Kasumi-1 (cell line): ENCODE measurements around the gene ATP9A.
"Not testable (repeated sequence)": the region's sequence is repeated elsewhere in the genome, so short reads cannot be mapped to it uniquely, and the experiment has no call there.

Experiments
- DNase-seq, 2 experiments: peaks; one replicate each; lab custom pipeline; 2025; lab: John Stamatoyannopoulos, UW

Gene ATP9A

GRCh38 chr20:51723026-51723425 lies 45.2 kb downstream of the ATP9A start:
- not testable (repeated sequence) for DNase-seq

- not testable (repeated sequence) for DNase-seq
Observed at GRCh38 chr20:51722246-51722645, 45.9 kb downstream of the ATP9A start.

DNA sequence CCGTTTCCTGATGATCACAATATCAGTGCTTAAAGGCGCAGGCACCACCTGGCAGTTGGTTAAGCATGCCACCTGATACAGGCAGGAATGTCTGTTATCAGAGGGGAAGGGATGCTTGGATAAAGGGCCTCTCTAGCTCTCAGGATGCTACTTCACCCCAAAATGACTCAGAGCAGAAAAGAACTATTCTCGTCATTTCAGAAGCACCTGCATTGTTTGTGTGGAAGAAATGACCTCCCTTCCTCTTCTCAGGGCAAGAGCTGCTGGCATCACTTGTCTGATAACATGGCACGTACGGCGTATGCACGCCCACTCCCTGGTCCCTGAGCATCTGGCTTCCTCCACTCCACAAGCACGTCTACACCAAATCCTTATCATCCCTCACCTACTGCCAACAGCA lies 47.3 kb downstream of the ATP9A start:
- DNase-seq: no peak

GRCh38 chr20:51720384-51720783 lies 47.8 kb downstream of the ATP9A start:
- DNase-seq: no peak

DNA sequence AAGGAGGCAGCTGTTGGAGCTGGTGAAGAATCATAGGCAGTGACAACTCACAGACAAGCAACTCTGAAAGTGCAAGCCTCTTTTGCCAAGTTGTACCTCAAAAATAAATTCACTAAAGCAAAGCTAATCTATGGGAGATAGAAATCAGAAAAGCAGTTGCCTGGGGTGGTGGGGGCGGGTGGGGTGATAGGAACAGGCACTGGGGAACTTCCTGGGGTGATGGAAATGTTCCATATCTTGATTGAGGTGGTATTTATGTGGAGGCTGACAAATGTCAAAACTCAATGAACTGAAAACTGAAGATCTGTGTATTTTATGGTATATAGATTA lies 52.4 kb downstream of the ATP9A start:
- DNase-seq: no peak

- no peak for DNase-seq
Observed at GRCh38 chr20:51715163-51715855, 52.9 kb downstream of the ATP9A start.

DNA sequence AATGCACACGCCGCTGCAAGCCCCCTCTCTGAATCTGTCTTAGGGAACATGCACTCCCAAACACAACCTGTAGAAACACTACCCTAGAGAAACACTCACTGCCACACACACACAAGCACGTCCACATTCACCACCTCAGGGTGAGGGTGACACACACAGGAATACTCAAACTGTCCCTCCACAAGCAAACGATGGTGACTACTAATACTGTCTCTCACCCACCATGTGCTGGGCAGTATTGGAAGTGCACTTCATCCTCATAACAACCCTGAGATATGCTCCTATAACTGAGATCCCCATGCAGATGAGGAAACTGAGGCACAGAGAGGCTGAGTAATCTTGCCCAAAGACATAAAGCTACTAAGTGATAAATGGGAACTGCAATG lies 55.0 kb downstream of the ATP9A start:
- DNase-seq: no peak

DNA sequence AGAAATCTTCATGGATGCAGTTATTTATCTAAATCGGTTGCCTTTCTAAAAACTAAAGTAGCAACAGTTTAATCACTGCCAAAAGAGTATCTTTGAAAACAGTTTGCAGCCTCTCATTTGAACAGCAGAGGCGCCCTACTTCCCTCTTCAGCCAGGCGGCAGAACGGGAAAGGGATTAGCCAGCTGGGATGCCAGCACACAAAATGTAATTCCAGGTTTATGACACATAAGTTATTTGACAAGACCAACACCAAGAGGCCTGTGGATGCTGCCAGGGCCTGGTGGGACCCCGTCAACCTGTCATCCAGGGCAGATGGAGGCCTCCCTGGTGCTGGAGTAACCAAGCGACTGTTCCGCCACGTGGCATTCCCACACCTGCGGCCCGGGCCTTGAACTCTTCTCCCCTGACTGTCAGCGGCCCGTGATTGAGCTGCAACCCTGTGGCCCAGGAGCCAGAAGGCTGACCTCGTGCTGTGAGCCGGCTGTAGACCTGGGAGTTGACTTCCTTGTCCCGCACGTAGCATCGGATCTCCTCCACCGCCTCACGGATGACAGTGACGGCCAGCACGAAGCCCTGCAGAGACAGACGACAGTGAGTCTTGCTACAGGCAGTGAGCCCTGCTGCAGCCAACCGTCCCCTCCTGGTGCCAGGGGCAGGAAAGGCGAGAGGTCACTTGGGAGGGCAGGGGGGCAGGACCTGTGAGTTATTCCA lies 55.5 kb downstream of the ATP9A start:
- no peak for DNase-seq

DNA sequence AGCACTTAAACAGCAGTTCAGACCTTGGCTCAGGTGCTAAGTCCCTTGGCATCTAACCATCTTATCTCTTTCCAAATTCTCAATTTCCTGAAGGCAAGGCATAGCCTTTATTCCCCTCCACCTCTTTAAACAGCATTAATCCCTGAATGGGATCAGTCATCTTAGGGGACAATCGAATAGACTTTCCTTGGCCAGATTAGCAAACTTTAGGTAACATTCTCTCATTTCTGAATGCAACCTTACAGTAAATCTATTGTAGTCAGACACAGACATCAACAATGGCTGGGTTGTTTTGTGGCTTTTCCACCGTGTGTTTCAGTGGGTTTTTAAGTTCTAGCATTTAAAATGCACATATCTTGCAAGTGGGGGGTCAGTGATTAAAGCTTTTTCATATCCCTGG lies 56.8 kb downstream of the ATP9A start:
- DNase-seq: no peak

- no peak for DNase-seq
Observed at GRCh38 chr20:51710361-51710894, 57.8 kb downstream of the ATP9A start.

- no peak for DNase-seq
Observed at GRCh38 chr20:51705400-51705799, 62.8 kb downstream of the ATP9A start.

- DNase-seq: no peak
Observed at GRCh38 chr20:51703400-51704287, 64.5 kb downstream of the ATP9A start.

- peak; percentile 11 to 43 for DNase-seq
Observed at GRCh38 chr20:51702556-51702955, 65.6 kb downstream of the ATP9A start.

GRCh38 chr20:51700809-51701285 lies 67.3 kb downstream of the ATP9A start:
- peak; percentile 61 to 63 for DNase-seq

DNA sequence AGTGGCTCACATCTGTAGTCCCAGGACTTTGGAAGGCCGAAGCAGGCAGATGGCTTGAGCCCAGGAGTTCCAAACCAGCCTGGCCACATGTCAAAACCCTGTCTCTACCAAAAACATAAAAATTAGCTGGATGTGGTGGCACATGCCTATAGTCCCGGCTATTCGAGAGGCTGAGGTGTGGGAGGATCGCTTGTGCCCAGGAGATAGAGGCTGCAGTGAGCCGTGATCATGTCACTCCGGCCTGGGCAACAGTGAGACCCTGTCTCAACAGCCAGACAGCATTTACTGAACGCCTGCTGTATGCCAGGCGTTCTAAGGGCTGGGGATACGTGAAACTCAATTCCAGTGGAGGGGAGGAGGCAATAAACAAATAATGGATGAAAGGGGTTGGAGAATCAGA lies 69.9 kb downstream of the ATP9A start:
- DNase-seq: no peak

GRCh38 chr20:51697096-51697826 lies 70.9 kb downstream of the ATP9A start:
- peak in 1 of 2 experiments; percentile 7 for DNase-seq

DNA sequence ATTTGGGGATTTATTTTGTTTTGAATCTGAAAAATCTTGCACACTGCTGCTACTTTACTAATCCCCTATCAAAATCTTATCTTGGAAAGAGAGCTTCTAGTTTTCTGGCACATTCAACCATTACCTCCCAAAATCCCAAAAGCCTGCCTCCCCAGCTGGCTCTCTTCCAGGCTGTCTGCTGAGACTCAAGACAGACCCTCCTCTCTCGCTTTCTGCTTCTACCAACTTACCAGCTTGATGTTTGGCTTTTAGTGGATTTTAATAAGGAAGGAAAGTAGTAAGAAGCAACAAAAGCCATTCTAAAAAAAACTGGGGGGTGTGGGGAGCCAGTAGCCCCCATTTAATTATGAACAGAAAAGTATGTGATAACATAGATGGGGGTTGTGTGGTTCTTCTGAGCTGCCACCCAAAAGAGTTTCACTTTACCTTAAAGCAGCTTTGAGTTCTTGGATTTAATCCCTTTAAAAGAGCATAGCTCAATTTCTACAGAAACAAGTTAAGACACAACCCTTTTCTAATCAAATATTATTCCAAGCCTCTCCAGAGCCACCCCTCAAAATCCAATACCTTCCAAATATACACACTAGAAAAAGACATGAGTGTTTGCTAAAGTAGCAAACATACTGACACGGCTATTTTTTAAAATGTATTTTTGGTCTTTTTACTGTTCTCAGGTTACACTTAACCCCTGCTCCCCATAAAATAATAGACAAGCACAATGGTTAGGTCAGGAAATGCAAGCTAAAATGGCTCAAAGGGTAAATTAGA lies 71.7 kb downstream of the ATP9A start:
- no peak for DNase-seq

DNA sequence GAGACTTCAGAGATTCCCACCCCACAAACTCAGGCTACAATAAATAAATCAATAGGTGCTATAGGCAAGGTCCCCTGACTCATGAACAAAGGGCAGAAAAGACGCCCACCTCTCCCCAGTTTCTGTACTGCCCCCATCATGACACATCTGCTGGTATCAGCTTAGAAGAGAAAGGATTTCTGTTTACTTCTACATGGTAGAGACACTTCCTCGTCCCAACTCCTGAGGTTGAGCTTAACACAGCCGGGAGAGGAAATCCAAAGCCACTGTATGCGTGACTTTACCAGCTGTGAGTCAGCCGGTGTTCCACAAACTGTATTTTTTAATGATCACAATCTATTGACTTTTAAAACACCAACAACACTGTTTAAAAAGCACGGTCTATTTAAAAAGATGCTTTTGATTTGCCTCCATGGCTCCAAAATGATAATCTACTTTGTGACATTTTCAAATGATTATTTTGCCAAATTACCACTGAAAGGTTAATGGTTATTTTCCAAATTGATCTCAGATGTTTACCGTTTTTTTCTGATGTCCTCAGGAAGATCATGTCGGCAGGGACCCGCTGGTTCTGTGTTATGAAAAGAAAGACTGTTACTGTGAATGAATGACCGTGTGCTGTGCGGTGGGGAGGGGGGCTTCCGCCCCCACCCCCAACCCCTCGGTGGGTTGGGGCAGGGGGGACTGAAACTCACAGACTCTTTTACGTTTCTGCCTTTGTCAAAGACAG lies 72.5 kb downstream of the ATP9A start:
- peak; percentile 32 to 41 for DNase-seq

DNA sequence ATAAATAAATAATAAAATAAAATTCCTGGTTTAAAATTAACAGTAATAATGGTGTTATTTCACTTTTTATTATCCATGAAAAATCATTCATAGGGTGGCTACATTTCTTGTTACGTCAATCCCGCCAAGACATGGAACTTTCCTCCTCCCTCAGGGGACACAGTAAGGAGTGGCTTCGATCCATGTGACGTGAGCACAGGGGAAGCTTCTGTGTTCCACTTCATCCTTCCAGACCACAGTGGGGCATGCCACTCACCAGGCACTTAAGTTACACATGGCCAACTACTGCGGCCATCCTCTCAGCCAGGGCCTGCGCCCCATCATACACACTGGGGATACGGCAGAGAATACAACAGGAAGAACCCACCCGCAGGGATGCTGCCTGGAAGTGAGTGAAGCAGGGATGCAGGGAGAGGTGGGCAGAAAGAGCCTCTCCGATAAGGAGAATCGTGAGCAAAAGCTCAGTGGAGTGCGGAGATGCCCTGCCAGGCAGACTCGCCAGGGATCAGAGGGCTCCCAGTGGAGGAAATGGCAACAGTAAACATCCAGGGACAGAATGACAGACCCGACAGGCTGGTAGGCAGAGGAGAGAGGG lies 75.3 kb downstream of the ATP9A start:
- DNase-seq: no peak

- DNase-seq: no peak
Observed at GRCh38 chr20:51691703-51692102, 76.5 kb downstream of the ATP9A start.
